Measurements from ENCODE around the gene TGM3. TPM values are rescaled to one million over a fixed set of nuclear protein-coding genes. Genes with fewer than 3 reads are reported as not detected.

The TGM3 gene
- total and polyA plus RNA-seq, 10 of the 15 experiments (the other 5 are each of a cell fraction or from before 2014, with no cell fraction given) = not detected

DNA sequence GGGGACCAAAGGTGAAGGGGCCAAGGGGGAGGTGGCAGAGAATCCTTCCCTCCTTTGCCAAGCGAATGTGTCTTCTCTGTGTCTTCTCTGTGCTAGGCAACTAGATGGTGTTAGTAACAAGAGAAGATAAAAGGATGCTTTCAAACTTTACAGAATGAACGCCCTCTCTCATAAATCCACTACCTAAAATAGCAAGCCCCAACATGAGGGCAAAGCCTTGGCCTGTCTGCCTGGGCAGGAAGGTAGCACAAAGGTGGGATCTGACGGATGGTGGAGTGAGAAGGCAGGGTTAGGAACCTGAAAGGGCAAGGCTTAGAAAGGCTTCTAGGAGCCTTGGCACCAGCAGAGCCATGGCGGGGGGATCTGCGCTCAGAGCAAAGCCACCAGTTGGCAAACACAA lies 13.6 kb upstream of the TGM3 start:
- Histone ChIP-seq H3K27me3 (replicated peaks in 1 of 2; ENCODE audit: control insufficient read depth in 2 of 2, insufficient read depth in 2 of 2, low read length in 1 of 2) (0 out of 4 replicates have a peak, but pooled peaks cover 0 to 2% of the 10 kb centered on the region in 2 experiments), H3K27ac (ENCODE audit: control insufficient read depth, insufficient read depth) (no peak overlapping the region), H3K79me2 (ENCODE audit: control insufficient read depth, insufficient read depth, low read length) (no peaks in the 10 kb centered on the region), H3K4me1 (ENCODE audit: control insufficient read depth, insufficient read depth, low read length) (no peaks in the 10 kb centered on the region), H2AFZ (ENCODE audit: control insufficient read depth, low read depth, low read length) (no peak overlapping the region), H3K4me2 (ENCODE audit: control insufficient read depth, insufficient read depth) (no peak overlapping the region), H3K36me3 (ENCODE audit: control insufficient read depth in 2 of 2, insufficient read depth in 2 of 2, low read length in 1 of 2) (no peaks in the 10 kb centered on the region), H4K20me1 (ENCODE audit: control insufficient read depth, insufficient read depth) (no peaks in the 10 kb centered on the region), H3K9ac (ENCODE audit: control insufficient read depth, insufficient read depth, low read length) (no peak overlapping the region), H3K4me3 (no peak overlapping the region), H3K9me3 (replicated peaks; ENCODE audit: control insufficient read depth, insufficient read depth, low read length) (no peaks in the 10 kb centered on the region)
- ChIA-PET RAD21 (ENCODE audit: unreplicated experiment) (no interaction called here), SMC1A (ENCODE audit: uncharacterized antibody, unreplicated experiment) (no interaction called here), CTCF (no interaction called here), POLR2A (no interaction called here)
- TF ChIP-seq ZNF687 (IDR thresholded peaks at IDR 0.05) (no peak), TCF7 (IDR thresholded peaks at IDR 0.05; ENCODE audit: borderline replicate concordance) (no peak), IRF3 (IDR thresholded peaks at IDR 0.05) (no peak), SIN3A (IDR thresholded peaks at IDR 0.05; ENCODE audit: low read depth, low read length) (no peak), BHLHE40 (IDR thresholded peaks at IDR 0.05; ENCODE audit: borderline replicate concordance in 1 of 2, low read depth in 2 of 2, low read length in 1 of 2) (no peak), ATF7 (IDR thresholded peaks at IDR 0.05; ENCODE audit: low read depth) (no peak)
- TF ChIP-seq, protein P1, sequence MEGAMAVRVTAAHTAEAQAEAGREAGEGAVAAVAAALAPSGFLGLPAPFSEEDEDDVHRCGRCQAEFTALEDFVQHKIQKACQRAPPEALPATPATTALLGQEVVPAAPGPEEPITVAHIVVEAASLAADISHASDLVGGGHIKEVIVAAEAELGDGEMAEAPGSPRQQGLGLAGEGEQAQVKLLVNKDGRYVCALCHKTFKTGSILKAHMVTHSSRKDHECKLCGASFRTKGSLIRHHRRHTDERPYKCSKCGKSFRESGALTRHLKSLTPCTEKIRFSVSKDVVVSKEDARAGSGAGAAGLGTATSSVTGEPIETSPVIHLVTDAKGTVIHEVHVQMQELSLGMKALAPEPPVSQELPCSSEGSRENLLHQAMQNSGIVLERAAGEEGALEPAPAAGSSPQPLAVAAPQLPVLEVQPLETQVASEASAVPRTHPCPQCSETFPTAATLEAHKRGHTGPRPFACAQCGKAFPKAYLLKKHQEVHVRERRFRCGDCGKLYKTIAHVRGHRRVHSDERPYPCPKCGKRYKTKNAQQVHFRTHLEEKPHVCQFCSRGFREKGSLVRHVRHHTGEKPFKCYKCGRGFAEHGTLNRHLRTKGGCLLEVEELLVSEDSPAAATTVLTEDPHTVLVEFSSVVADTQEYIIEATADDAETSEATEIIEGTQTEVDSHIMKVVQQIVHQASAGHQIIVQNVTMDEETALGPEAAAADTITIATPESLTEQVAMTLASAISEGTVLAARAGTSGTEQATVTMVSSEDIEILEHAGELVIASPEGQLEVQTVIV (IDR thresholded peaks at IDR 0.05; ENCODE audit: borderline replicate concordance, partially characterized antibody) = no peak
- FAIRE-seq (no peak), ATAC-seq (no peak), DNase-seq (ENCODE audit: low read depth, low spot score) (no peak)
- no TSS peak for BruUV-seq (replicated peaks)
- intact Hi-C loops (cut with micrococcal nuclease; ENCODE audit: unreplicated experiment) (no loop called here), in situ Hi-C loops (cut with MboI) (no loop called here)
- WGBS (ENCODE audit: insufficient coverage, insufficient replicate concordance, low lambda C conversion rate, missing lambda C conversion rate) = 61% methylated on average over 5 of the region's 5 CpGs

Measured in GM12878 (cell line).